ENCODE results near the gene PLD3.

GRCh38 chr19:40416918-40417642 lies 68.6 kb downstream of the PLD3 start:
- no peak for TF ChIP-seq POLR2A (IDR thresholded peaks at IDR 0.05)
- TF ChIP-seq CTCF (IDR thresholded peaks at IDR 0.05) = no peak
